Measurements from ENCODE around the gene VEGFC.

- no peak for TF ChIP-seq POLR2A (IDR thresholded peaks at IDR 0.05; ENCODE audit: low read depth, low read length)
- TF ChIP-seq TAF1 (IDR thresholded peaks at IDR 0.05; ENCODE audit: borderline replicate concordance, low read depth, low read length), result no peak
- TF ChIP-seq POLR2AphosphoS5 (IDR thresholded peaks at IDR 0.05; ENCODE audit: low read depth, low read length), result no peak
Measured at GRCh38 chr4:176795441-176795840, 2.7 kb upstream of the VEGFC start.
